IPS-18c (cell line): ENCODE results near the gene NME3.
A peak's percentile ranks its signal among the peaks of the same experiment; 100 is the strongest.

Experiments
- H3K4me3 ChIP-seq: 2 replicates; pipeline ENCODE4 v1.7.0; 2013; ENCODE audit warnings: low read depth, mild to moderate bottlenecking, low read length, moderate library complexity; ENCODE audit not compliant: insufficient read depth
- H3K9me3 ChIP-seq: one replicate; pipeline ENCODE4 v1.6.1; 2013; ENCODE audit warnings: mild to moderate bottlenecking, low read length, moderate library complexity; ENCODE audit not compliant: control insufficient read depth, insufficient read depth

The NME3 gene

DNA sequence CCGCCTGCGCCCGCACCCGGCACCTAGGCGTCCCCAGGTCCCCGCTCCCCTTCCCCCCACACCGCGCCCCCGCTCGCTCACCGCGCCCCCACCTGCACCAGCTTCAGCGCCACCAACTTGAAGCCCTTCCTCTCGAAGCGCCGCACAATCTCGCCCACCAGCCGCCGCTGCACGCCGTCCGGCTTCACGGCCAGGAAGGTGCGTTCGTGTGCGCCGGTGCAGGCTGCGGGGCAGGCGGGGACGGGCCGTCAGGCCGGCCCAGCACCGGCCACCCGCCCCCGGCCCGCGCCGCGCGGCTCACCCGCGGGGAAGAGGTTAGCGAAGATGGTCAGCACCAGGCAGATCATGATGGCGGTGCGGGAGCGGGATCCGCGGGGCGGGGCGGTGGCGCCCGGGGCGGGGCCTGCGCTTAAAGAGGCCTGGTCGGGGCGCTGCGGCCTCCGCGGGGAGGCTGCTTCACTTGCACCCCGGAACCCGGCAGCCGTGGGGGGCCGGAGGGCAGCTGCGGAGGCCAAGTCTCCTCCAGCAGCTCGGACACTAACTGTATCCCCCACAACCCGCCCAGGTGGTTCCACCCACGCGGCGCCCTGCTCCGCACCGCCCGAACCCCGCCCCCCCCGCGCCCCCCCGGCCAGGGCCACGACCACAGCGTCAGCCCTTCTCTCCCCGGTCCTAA lies at the start of gene NME3:
Gene NME3, minus strand, starts transcription at position 356 of the 676 bp plus-strand sequence. Its CDS starts 9 bp downstream, at position 347.
- peak within 1 kb of the TSS; percentile 98 for H3K4me3 ChIP-seq
- H3K9me3 ChIP-seq, result no peaks in the 10 kb centered on the region

DNA sequence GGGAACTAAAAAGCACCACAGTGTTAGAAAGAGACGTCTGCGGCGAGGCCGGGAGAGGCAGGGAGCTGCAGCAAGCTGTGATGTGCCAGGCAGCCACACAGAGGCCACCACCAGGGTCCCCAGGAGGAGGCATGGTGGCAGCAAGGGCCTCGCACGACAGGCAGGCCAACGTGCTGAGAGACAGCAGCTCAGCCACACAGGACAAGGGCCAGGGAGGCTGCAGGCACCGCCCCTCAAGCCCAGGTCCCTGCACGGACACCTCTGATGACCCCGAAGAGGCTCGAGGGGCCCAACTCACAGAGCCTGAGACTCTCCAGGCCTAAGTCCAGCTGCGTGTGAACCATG lies 49.6 kb upstream of the NME3 start:
- Histone ChIP-seq H3K9me3 (no peaks in the 10 kb centered on the region), H3K4me3 (no peak overlapping the region)

DNA sequence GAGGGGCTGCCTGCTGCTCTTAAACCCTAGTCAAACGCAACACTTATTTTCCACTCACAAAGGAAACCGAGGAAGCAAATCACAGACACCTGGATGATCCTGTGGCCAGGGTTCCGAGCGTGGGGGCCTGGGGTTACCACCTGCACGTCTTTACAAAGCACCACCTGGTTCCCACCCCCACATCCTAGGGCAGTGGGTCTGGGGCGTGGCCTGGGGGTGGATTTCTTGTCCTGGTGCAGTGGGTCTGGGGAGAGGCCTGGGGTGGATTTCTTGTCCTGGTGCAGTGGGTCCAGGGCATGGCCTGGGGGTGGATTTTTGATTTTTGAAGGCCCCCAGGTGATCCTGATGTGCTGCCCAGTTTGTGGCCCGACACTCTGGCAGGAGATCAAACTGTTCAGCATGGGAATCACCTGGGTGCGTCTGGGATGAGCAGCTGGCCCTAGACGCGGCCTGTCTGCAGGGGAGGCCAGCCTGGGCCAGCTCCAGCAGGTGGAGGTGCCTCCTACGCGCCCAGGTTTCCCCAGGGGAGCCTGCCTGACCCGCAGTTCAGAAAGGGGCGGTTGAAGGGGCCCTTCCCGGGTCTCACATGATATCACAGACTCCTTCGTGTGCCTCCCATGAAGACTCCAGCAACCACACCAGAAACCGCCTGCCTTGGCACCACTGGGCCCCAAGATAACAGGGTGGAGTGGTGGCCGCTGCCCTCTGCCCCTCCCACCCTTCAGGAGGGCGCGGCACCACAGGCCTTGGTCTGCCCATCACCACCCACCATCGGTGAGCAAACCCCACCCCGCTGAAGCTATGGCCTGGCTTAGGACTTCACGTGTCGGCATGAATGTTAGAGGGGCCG lies 49.0 kb upstream of the NME3 start:
- H3K4me3 ChIP-seq, result no peak overlapping the region
- no peaks in the 10 kb centered on the region for H3K9me3 ChIP-seq

DNA sequence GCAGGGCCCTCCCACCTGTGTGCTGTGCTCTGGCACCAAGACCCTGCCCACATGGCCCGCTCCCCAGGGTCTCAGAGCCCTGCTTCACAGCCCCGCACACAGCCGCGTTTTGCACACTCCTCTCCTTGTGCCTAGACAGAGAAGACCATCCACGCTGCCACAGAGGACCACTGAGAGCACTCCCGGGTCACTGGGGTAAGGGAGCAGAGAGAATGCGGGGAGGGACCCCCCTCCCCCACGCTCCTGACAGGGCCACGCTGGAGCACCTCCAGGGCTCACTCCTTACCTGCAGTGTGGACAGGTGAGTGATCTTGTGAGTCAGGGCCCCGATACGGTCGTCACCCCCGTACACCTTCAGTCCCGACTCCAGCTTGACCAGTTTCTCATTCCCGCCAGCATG lies 48.3 kb upstream of the NME3 start:
- Histone ChIP-seq H3K4me3 (no peak overlapping the region), H3K9me3 (no peaks in the 10 kb centered on the region)

DNA sequence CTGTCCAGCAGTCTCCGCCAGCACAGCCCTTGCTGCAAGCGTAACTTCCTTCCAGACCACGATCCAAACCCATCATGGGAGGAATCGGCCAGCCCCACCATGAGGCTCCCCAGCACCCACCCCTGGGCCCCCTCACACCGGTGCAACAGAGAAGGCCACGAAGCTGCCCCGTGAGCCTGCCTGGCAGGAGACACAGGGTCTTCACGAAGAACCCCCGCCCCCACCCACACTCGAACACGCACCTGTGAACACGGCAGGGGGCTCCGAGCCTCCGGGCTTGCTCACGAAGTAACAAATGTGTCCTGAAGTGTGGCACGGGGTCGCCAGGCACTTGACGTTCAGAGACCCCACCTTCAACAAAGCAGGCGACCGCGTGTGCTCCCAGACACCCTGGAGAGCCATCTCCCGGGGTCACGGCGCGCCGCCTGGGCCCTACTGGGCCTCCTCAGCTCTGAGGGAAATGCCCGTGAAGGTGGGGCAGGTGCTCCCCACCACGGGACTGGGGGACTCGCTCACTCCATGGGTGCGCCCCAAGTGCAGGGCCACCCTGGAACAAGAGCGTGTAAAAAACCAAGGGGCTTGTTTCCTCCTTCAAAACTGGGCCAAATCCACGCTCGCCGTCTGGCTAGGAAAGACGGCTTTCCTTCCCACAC lies 47.7 kb upstream of the NME3 start:
- Histone ChIP-seq H3K4me3 (no peak overlapping the region), H3K9me3 (no peaks in the 10 kb centered on the region)

DNA sequence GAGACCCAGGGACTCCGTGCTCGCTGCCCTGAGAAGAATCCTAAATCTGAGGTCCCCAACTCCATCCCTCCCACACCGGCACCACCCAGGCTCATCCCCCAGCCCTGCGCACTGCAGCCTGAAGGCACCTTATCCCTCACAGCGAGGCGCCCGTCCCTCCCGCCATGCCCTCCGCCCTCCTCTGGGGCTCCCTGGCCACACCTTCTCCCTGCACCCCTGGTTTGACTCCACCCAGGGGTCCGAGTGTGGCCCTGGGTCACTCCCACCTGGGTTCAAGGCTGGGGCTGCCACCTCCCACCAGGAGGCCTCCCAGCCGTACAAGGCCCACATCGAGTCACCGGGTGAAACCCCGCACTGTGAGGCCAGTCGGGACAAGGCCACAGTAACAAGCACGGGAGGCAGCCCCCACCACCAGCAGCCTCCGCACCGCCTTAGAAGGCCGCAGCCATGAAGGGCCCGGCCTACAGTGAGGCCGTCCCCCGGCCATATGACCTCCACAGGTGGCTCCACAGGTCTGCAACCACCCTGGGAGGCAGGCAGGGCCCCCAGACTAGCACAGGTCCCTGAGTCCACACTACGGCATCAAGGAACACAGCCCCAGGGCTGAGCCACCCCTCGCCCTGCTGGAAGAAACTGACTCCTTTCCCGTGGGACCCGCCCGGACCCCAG lies 47.0 kb upstream of the NME3 start:
- Histone ChIP-seq H3K4me3 (no peak overlapping the region), H3K9me3 (no peaks in the 10 kb centered on the region)

DNA sequence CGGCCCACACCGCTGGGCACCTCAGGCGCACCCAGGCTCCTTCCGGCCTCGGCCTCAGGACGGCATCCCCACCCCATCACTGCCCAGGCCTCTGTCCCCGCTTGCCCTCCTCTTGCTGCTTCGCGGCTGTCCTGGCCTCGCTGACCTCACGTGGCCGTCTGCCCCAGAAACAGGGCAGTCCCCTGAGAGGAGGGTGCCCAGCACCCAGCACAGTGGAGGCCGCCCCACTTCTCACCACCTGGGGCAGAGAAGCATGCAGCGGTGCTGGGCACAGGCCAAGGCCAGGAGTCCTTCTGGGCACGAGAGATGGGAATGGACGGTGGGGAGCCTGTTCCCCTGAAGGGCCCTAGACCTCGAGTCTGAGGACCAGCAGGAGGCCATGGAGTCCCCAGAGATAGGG lies 46.4 kb upstream of the NME3 start:
- H3K4me3 ChIP-seq, result no peak overlapping the region
- no peaks in the 10 kb centered on the region for H3K9me3 ChIP-seq

DNA sequence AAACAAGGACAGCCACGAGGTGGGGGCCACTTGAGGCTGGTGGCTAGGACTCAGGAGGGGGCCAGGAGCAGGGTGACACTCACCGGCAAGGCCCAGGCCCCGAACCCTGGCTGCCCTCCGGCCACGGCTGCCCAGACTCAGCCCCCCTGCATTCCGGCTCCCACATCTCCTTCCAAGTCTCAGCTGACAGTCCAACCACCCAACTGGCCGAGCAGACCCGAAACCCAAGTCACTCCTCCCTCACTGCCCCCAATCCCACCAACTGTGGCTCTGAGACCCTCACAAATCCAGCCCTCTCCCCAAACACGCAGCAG lies 45.9 kb upstream of the NME3 start:
- Histone ChIP-seq H3K4me3 (no peak overlapping the region), H3K9me3 (no peaks in the 10 kb centered on the region)

DNA sequence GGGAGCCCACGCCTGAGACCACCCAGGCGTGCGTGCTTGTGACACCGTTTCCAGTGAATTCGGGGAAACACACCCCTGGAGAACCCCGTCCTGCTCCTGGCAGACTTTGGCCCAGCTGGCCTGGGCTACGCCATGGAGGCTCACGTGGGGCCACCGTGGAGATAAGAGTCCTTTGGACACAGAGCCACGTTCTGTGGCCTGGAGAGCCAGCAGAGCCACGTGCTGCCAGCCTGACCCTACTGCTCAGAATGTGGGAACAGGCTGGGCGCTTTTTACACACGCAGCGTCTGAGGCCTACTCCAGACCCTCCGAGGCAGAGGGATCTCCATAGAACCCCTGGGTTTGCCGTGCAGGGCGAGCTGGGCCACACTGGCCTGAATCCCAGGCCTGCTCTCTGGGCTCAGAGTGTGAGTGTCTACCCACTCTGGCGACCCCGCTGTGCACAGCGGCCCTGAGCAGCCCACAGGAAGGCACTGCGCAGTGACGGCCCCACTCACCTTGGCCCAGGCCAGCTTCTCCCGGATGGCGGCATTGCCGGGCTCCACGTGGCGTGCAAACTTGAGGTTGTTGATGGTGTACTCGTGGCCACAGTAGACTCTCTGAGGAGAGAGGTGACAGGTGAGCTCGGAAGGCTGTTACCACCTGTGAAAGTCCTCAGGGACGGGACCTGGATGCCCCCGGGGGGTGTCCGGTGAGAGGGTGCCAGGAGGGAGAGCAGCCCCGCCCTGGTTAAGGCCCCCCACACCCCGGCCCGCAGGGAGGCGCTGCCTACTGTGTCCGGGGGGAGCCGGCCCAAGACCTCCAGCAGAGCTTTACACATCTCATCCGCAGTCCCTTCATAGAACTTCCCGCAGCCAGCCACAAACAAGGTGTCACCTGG lies 45.3 kb upstream of the NME3 start:
- no peak overlapping the region for H3K4me3 ChIP-seq
- H3K9me3 ChIP-seq, result no peaks in the 10 kb centered on the region

DNA sequence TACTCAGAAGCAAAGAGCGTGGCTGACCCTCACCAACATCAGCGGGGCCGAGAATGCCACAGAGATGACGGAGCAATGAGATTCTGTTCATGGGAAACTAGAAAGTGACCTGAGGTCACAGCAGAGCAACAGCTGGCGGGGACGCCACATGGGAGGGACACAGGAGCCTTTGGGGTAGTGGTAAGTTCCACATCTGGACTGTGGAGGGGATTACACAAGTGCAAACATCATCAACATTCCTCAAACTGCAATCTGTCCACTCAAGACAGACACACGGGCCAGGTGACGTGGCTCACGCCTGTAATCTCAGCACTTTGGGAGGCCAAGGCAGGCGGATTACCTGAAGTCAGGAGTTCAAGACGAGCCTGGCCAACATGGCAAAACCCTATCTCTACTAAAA lies 44.1 kb upstream of the NME3 start:
- no peaks in the 10 kb centered on the region for H3K9me3 ChIP-seq
- no peak overlapping the region for H3K4me3 ChIP-seq

DNA sequence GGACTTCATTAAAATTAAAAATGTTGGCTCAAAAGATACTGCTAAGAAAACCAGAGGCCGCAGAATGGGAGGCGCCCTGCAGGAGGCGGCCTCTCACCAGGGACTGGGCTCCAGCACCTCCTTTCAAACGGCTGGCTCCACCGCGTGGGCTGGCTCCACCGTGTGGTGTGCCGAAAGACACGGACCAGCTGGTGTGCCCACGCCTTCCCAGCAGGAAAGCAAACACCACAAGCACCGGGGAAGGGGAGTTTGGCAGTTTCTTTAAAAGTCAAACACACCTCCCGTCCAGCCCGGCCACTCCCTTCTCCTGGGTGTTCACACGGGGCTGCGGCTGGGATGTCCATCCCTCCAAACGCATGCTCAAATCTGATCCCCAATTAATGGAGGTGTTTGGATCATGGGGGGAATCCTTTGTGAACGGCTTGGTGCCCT lies 41.4 kb upstream of the NME3 start:
- H3K4me3 ChIP-seq, result no peak overlapping the region

DNA sequence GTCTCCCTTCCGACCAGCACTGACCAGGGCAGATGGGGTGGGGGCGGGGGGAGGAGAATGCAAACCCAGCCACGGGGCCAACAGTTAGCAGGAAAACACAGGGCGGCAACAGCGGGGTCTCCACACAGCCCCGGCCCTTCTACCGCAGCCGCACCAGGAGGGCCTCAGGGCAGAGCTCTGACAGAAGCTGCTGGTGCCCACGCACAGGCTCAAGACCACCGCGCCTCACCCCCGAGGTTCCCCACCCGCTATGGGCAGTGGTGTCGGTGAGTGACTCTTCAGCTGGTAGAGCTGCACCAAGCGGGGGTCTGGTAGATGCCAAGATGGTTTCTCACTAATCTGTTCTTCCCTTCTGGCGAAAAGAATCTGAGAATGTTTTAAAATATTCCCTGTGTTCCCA lies 39.2 kb upstream of the NME3 start:
- peaks cover 4% of the 10 kb centered on the region for H3K9me3 ChIP-seq
- no peak overlapping the region for H3K4me3 ChIP-seq

More for the DNA sequence above, 41.4 kb upstream of the NME3 start:
- no peaks in the 10 kb centered on the region for H3K9me3 ChIP-seq

DNA sequence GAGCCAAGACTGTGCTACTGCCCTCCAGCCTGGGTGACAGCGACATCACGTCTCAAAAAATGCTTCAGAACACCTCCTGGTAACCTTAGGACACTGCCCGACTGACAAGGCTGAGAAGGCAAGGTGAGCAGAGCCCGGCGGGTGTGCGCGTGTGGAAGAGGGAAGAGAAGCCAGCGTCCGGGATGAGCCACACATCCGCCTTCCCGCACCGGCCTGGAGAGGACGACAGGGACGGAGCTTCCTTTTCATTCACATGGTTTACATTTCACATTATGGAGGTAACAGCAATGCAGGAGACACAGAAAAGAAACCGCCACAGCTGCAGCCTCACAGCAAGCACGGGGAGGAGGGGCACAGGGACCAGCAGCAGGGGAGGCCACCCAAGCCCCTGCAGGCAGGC lies 38.8 kb upstream of the NME3 start:
- H3K4me3 ChIP-seq, result no peak overlapping the region
- H3K9me3 ChIP-seq, result peaks cover 4% of the 10 kb centered on the region

DNA sequence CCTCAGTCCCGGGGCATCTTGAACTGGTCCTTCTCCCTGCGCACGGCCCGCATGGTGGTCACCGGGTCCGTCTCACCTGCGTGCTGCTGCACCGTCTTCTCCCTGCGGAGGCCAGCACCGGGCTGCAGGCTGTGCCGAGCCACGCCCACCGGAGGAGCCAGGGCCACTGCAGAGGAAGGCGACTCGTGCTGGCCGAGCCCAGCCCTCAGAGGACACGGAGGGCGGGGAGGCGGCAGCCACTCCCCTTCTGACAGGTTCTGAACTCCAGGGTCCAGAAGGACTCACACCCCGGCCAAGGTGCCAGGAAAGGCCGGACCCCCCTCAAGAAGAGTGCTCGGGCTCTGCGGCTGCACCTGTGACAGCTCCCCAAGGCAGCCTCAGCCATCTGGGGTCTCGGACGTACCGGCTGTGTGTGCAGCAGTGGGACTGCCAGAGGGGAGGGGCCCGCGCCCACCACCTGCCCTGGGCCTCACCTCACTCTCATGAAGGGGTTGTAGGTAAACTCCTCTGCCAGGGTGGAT lies 38.0 kb upstream of the NME3 start:
- H3K9me3 ChIP-seq, result peaks cover 4% of the 10 kb centered on the region
- no peak overlapping the region for H3K4me3 ChIP-seq

DNA sequence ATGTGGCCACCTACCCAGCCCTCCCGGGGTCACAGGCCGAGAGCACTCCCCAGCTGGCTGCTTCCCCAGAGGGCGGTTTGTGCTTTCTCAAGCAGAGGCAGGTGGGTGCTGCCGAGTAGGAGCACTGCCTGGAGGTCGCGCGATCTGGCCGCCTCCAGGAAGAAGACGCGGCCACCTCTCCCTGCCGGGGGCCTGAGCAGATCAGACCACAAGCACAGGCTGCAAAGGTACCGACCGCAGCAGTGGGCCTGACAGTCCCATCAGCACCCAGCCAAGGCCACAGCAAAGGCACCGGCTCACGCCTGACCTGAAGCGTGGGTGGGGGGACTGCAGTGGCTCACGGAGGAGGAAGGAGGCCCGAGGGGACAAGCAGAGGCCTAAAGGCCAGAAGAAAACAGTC lies 37.3 kb upstream of the NME3 start:
- H3K4me3 ChIP-seq, result no peak overlapping the region
- peaks cover 4% of the 10 kb centered on the region for H3K9me3 ChIP-seq

DNA sequence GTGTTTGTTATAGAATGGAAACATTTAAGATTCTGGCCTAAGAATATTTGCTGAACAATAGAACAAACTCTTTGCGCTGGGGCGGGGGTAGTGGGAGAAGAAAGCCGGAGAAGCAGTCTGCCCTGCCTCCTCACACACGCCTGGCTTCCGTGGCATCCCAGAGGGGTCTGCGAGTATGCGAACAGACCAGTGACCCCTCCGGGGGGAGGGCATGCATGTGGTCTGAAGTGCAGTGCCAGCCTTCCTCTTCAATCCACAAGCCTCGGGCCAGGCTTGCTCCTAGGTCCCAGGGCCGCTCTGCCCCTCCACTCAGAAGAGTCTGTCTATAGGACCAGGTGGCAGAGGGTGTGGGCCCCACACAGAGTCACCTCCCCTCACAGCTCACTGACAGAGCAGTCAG lies 36.3 kb upstream of the NME3 start:
- Histone ChIP-seq H3K9me3 (peaks cover 4% of the 10 kb centered on the region), H3K4me3 (no peak overlapping the region)

DNA sequence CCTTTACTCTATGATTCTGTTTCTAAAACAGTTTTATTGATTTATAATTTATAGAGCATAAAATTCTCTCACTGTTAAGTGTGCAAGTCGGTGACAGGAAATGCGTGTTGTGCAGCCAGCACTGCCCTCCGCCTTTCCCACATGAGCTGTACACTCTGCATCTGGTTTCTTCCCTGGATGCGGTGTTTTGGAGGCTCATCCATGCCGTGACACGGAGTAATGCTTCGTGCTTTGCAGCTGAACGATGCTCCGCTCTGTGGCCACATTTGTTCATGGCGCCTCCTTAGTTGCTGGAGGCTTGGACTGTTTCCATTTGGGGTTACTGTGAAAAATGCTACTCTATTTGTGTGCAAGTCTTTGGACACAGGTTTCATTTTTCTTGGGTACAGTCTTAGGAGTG lies 29.4 kb upstream of the NME3 start:
- Histone ChIP-seq H3K9me3 (peaks cover 5% of the 10 kb centered on the region), H3K4me3 (no peak overlapping the region)
